ENCODE results near the gene AATF. TPM values are rescaled to one million over a fixed set of nuclear protein-coding genes. Genes with fewer than 3 reads are reported as not detected.
A peak's percentile ranks its signal among the peaks of the same experiment; 100 is the strongest.

Gene AATF
- total and polyA plus RNA-seq, 9 of the 15 experiments (the other 6 are each of a cell fraction or from before 2014, with no cell fraction given) = 34.5 to 133 (median 90.1) TPM

GRCh38 chr17:37047631-37048104, 98.9 kb downstream of the AATF start (continued):
- TF ChIP-seq PBX2 (CRISPR knock-in tag; IDR thresholded peaks at IDR 0.05; ENCODE audit: low read depth) (peak; percentile 71), PBX2 (tag; conservative IDR thresholded peaks at IDR 0.05; ENCODE audit: low read depth) (peak; percentile 99), HNRNPH1 (optimal IDR thresholded peaks at IDR 0.05; ENCODE audit: low read depth, low read length) (no peak), POLR2H (tag; IDR thresholded peaks at IDR 0.05; ENCODE audit: low read depth) (no peak), RERE (CRISPR knock-in tag; IDR thresholded peaks at IDR 0.05; ENCODE audit: borderline replicate concordance) (no peak), UBTF (IDR thresholded peaks at IDR 0.05; ENCODE audit: borderline replicate concordance in 1 of 2, low read depth in 2 of 2, low read length in 2 of 2) (no peak), RAD21 (CRISPR knock-in tag; conservative IDR thresholded peaks at IDR 0.05 in 1 of 2, IDR thresholded peaks at IDR 0.05 in 1 of 2) (peak; percentile 82 to 92), ZNF316 (IDR thresholded peaks at IDR 0.05) (no peak), ZNF133 (CRISPR knock-in tag; IDR thresholded peaks at IDR 0.05) (no peak), BACH1 (tag; IDR thresholded peaks at IDR 0.05) (no peak), CUX1 (CRISPR knock-in tag; IDR thresholded peaks at IDR 0.05) (no peak)
